COLO668 (cell line): ENCODE results near the gene SGPL1.
"Not testable (repeated sequence)": the region's sequence is repeated elsewhere in the genome, so short reads cannot be mapped to it uniquely, and the experiment has no call there.

Source experiments
- DNase-seq: peaks from one replicate; lab custom pipeline; 2025; ENCODE audit not compliant: unreplicated experiment; lab: John Stamatoyannopoulos, UW

The SGPL1 gene

GRCh38 chr10:70837660-70838059 is 21.9 kb downstream of the SGPL1 start:
- DNase-seq = no peak

- no peak for DNase-seq
These were observed 22.6 kb downstream of the SGPL1 start for GRCh38 chr10:70838270-70838805.

- DNase-seq = no peak
These were observed 25.1 kb downstream of the SGPL1 start for GRCh38 chr10:70840836-70841235.

DNA sequence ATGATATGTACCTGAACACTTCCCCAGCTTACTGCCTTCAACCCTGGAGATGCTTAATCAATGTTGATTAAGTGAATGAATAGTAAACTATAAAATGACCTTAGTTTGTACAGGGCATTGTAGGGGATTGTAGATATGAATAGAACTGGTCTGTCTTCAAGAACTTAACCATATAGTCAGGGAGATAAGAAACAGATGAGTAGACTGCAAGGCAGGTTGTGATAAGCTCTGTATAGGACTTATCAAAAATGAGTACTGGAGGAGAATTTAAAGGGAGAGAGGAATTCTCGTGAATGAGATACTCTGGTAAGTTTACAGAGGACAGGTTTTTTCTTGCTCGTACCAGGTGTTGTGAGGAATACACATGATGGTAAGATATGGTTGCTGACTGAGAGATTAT is 27.6 kb downstream of the SGPL1 start:
- DNase-seq = no peak

- DNase-seq = no peak
These were observed 28.2 kb downstream of the SGPL1 start for GRCh38 chr10:70843776-70844489.

DNA sequence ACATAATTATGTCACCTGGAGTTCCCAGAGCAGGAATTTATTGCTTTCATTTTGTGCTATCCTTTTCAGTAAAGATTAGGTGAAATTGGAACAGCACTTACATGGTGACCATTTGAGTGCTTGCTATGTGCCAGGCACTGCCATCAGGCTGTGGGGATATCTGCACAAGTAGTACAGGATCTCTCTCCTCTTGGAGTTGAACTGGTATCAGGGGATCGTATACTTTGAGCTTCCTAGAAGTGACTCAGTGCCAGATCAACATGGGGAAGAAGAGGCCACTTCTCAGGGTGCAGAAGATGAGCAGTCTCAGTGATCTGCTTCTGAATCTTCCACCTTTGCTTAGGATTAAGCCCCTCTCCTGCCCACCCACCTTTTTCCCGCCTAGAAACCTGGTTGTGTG is 29.5 kb downstream of the SGPL1 start:
- DNase-seq = no peak

- no peak for DNase-seq
These were observed 30.1 kb downstream of the SGPL1 start for GRCh38 chr10:70845816-70846215.

DNA sequence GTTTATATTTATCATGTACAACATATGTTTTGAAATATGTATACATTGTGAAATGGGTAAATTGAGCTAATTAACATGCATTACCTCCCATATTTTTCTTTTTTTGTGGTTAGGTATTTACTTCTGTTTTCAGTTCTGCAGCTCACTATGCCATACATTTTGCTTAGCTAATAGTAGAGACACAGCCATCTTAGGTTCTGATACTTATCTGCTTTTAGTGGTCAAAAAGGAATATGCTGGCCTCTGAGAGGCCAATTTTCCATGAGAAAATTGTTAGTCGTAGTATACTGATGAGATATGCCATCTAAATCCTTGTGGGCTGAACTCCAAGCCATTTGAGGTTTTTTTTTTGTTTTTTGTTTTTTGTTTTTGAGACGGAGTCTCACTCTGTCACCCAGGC is 31.0 kb downstream of the SGPL1 start:
- no peak for DNase-seq

DNA sequence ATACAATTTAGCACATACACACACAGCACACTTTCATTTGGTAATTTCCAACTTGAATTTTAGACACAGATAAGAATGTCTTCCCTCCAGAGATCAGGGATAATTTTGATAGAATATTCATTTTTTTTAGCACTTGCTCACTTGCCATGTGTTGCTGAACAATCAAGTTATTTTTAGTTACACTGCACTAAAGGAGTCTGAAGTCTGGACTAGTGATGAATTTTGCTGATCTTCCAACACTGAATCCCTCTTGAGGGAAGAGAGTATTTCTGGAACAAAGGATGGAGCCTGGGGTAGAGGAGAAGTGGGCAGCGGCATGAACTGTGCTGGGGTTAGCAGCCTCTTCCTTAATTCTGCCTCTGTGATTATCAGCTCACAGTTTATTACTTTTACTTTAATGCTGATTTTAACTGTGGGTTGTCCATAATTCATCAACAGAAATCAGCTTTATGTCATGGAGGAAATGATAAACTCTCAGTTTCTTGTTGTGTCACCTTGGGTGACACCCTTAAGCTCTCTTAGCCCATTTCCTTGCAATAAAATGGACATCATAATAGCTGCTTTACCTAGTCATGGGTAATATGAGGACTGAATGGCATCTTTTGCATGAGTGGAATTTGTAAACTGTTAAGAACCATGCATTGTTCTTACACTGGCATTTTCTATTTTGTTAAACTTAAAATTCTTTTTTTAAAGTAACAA is 32.1 kb downstream of the SGPL1 start:
- DNase-seq = no peak

- DNase-seq = no peak
These were observed 33.9 kb downstream of the SGPL1 start for GRCh38 chr10:70849582-70850016.

DNA sequence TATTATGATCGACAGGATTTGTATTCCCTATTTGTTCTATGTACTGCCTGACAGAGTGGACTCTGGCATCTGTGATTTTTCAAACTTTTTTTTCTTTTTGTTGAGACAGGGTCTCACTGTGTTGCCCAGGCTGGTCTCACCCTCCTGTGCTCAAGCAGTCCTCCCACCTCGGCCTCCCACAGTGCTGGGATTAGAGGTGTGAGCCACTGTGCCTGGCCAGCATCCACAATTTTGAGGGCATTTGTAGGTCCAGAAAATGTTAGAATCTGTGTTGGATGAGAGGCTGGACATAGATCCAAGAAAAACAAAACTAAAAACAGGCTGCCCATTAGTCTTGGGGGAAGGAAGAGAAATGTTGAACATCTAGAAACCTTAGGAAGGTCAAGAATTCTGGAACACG is 34.3 kb downstream of the SGPL1 start:
- no peak for DNase-seq

- DNase-seq = no peak
These were observed 36.1 kb downstream of the SGPL1 start for GRCh38 chr10:70851597-70852475.

GRCh38 chr10:70853038-70853437 is 37.3 kb downstream of the SGPL1 start:
- DNase-seq = no peak

DNA sequence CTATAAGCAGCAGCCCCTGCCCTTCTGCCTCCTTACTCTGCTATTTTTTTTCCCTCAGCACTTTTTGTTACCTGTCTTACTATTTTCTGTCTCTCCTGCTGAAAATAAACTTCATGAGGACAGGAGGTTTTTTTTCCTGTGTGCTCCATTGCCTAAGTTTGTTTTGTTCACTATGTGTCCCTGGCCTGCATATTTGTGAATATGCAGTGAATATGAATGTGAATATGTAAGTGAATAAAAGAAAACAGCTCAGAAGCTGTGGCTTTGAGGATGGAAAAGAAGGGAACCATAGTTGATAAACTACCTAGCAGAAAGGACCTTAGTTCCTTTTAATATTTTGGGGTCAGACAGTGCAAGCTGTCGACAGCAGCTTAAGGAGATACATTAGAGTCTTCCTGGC is 37.7 kb downstream of the SGPL1 start:
- no peak for DNase-seq

DNA sequence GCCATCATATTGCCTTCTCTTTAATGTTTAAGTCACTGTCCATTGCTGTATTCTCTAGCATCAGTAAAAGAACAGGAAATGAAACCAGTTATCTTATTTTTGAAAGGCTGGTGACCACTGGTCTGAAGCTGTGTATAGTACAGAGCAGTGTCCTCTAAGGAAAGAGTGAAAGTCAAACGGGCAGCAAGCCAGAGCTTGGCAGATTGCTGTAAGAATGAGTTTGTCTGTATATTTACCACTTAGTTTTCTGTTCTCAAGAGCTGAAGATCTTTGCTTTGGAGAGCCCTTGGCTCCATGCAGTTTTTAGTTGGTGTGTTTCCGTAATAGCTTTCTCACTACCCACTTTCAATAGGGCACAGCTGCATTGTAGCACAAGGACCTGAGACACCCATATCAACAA is 40.7 kb downstream of the SGPL1 start:
- DNase-seq = no peak

GRCh38 chr10:70858759-70859158 is 43.0 kb downstream of the SGPL1 start:
- DNase-seq = no peak

- DNase-seq = not testable (repeated sequence)
These were observed 45.9 kb downstream of the SGPL1 start for GRCh38 chr10:70861495-70862197.

DNA sequence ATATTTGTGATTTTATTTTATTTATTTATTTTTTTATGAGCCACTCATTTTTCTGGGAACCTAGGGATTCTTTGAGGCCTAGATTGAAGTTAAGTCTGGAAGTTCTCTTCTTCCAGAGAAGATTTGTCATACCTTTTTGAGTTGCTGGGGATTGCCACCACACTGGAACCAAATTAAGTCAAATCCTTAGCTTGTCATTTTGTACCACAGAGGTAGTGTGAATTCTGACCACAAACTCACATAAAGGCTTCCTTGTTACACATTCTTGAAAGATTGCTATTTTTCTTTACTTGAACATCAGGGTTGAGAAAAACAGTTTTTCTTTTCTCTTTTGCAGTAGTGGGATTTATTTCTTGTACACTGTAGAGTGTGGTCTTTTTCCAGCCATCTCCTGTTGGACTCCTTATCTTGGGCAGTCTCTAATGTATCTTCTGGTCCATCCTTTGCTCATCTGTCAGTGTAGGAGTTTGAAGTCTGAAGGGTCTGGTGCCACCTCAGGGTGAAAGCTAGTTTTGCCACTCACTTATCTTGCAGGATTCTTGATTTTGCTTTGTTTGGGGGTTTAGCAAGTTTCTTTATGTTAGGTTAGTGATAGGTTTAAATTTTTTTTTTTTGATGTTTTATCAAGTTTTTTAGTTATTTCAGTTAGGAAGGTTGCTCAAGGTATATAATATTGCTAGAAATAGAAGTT is 47.9 kb downstream of the SGPL1 start:
- no peak for DNase-seq

DNA sequence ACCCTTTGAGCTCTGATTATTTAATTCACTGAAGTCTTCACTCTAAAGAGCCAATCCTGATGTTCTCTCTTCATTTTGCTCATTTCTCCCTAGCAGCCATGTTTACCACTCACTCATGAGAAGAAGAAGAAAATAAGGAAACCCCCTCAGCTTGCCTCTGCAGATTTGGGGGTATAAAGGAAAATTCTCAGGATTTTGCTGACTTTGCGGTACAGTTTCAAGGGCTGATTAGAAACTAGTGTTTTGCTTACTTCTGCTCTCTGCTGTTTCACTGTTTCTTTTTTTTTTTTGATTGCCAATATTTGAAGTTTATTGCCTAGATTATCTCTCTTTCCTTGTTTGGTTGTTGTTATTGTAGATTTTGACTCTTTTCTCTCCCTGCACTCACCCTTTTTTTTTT is 49.2 kb downstream of the SGPL1 start:
- DNase-seq = no peak

GRCh38 chr10:70866424-70866823 is 50.7 kb downstream of the SGPL1 start:
- no peak for DNase-seq
